ENCODE results near the gene PDE2A.
"Not testable (repeated sequence)": the region's sequence is repeated elsewhere in the genome, so short reads cannot be mapped to it uniquely, and the experiment has no call there.

PDE2A gene

GRCh38 chr11:72576661-72577060, 97.6 kb downstream of the PDE2A start:
- DNase-seq (ENCODE audit: low read depth), result no peak

- DNase-seq (ENCODE audit: low read depth), result no peak
Observed at GRCh38 chr11:72576243-72576595, 98.0 kb downstream of the PDE2A start.

- no peak for DNase-seq (ENCODE audit: low read depth)
Observed at GRCh38 chr11:72575533-72576242, 98.5 kb downstream of the PDE2A start.

DNA sequence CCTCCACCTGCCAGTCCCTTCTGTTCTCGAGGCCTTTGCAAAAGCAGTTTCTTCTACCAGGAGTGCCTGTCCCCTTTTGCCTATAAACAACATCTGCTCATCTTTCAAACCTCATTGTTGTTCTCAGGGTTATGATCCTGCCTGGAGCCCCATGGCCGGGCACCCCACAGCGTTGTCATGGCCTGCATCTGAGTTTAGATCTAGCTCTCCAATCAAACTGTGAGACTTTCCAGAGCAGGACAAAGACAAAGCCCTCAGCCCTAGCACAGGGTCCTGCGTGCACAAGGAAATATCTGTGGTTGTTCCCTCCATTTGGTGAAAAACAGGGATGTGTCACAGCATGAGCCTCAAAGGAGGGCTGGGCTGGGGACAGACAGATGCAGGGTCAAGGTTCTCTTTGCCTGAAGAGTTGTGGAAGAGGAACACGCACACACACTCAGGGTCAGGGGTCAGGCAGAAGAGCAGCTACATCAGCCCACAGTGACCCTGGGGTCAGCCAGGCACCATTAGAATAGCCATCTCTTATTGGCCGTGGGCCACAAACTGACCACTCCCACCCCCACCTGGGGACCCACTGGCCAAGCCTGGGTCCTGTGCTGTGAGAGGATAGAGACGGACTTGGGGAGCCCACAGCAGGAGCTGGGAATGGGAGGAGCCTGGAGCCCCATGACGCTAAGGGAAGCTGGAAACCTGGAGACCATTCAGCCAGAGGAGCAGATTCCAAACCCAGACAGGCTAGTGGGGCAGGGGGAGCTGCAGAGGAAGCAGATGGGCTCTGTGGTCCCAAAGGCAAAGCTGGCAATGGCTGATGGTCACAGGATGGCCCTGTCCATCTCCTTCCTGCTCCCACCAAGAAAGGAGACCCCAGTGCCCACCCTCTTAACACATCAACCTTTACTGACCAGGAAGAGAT, 99.4 kb downstream of the PDE2A start:
- DNase-seq (ENCODE audit: low read depth), result no peak

GRCh38 chr11:72573855-72574445, 100.3 kb downstream of the PDE2A start:
- DNase-seq (ENCODE audit: low read depth), result no peak

GRCh38 chr11:72573072-72573854, 101.0 kb downstream of the PDE2A start:
- DNase-seq (ENCODE audit: low read depth), result no peak

DNA sequence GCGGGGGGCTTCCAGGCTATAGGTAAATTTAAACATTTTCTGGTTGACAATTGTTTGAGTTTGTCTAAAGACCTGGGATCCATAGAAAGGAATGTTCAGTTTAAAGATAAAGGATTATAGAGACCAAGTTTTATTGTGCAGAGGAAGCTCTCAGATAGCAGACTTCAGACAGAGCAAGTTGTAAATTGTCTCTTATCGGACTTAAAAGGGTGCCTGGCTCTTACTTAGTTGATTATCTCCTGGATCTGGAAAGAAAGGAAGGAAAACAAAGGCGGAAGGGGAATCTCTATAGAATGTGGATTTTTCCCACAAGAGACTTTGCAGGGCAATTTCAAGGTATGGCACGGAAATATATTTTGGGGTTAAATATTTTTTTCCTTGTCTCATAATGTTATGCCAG, 101.7 kb downstream of the PDE2A start:
- DNase-seq (ENCODE audit: low read depth), result not testable (repeated sequence)

DNA sequence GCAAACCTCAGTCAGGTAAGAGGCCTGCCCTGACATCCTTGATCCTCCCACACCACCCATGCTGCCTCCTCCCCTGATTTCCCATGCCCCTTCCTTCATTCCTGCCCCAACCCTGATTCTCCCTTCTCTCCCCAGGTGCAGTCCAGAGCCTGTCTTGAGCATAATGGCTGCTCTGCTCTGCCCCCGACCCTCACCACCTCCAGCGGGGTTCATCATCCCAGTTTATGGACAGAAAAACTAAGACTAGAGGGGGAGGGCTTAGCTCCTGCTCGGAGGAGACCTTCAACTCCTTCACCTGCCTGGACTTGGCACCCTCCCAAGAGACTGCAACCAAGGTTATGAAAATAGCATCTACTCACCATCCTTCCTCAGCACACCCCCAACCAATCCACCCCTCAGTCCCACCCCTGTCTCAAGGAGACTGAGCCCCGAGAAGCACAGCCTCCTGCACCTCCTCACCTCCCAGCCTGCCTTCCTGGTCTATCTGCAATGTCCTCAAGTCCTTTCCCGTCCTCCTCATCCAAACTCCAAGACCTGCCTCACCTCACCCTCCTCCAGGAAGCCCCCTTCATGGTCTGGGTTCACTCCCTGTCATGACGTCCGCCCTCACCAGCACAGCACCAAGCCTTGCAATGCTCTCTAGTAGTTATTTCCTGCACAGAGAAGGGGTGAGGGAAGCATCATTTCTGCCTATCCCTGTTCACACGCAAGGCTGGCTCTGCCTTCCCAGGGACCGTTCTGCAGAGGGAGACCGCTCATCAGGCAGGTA, 103.1 kb downstream of the PDE2A start:
- no peak for DNase-seq (ENCODE audit: low read depth)

- no peak for DNase-seq (ENCODE audit: low read depth)
Observed at GRCh38 chr11:72569966-72570892, 104.0 kb downstream of the PDE2A start.

- DNase-seq (ENCODE audit: low read depth), result no peak
Observed at GRCh38 chr11:72568861-72569260, 105.4 kb downstream of the PDE2A start.

GRCh38 chr11:72562431-72562830, 111.8 kb downstream of the PDE2A start:
- DNase-seq (ENCODE audit: low read depth), result no peak

GRCh38 chr11:72561856-72562255, 112.4 kb downstream of the PDE2A start:
- no peak for DNase-seq (ENCODE audit: low read depth)

DNA sequence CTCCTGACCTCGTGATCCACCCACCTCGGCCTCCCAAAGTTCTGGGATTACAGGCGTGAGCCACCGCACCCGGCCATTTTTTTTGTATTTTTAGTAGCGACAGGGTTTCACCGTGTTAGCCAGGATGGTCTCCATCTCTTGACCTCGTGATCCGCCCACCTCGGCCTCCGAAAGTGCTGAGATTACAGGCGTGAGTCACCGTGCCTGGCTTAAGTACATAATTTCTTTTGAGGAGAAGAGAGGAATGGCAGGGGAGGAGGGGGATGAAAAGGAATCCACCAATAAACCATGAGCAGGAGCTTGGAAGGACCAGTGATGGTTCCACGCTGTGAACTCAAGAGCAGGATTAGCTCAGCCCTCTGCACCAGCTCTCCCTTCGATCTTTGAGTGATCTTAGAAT, 113.4 kb downstream of the PDE2A start:
- DNase-seq (ENCODE audit: low read depth), result not testable (repeated sequence)

- no peak for DNase-seq (ENCODE audit: low read depth)
Observed at GRCh38 chr11:72556433-72556832, 117.8 kb downstream of the PDE2A start.

GRCh38 chr11:72555014-72555522, 119.2 kb downstream of the PDE2A start:
- not testable (repeated sequence) for DNase-seq (ENCODE audit: low read depth)

DNA sequence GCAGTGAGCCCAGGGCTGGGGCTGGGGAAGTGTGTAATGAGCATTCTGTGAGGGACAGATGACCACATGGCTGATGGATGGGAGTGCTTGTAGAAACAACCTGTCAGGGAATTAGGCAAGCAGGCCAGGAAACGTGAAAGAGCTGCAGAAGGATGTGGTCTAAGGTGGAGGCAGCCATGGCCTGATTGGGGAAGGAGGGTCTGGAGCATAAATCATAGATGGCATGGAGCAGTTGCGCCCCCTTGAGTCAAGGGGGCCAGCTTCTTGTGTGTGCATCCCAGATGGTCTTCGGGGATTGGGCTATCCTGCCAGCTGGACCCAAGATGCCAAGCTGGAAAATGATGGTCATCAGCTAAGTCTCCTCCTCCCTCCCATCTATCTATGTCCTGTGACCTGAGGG, 120.5 kb downstream of the PDE2A start:
- no peak for DNase-seq (ENCODE audit: low read depth)

DNA sequence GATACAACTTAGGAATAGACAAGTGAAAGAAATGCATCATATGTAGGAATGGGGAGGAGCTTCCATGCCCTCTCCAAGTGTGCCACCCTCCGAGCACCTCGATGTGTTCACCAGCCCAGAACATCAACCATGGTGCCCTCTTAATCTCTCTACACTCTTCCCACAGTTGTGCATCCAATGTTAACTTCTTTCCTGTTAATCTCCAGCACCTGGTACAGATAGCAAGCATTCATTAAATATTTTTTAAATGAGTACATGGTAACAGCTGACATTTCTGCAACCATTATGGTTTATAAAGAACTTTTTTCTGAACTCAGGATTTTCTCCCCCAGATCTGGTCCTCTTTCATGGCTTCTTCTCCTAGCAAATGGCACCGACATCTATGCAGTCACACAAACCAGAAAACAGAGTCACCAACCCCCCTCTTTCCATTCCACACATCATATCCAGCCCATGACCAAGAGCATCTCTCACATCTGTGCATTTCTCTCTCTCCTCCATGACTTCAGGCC, 121.8 kb downstream of the PDE2A start:
- DNase-seq (ENCODE audit: low read depth), result no peak

GRCh38 chr11:72551571-72551970, 122.7 kb downstream of the PDE2A start:
- DNase-seq (ENCODE audit: low read depth), result no peak

DNA sequence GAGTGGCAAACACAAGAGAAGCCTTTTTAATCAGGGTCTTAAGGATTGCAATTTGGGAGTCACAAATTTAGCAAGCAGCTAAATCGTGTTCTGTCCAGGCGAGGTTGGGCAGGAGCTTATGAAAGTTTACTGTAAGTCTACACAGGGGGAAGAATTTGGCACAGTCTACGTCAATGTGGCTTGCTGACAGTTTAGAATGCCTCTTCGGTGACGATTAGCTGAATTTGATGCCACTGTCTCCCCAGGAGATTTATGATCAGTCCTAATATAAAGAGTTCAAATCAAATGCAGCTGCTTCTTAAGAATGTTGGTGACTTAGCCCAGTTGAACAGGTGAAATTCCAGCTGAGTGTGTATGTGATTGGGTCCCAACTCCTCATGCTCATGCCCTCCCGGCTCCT, 125.8 kb downstream of the PDE2A start:
- DNase-seq (ENCODE audit: low read depth), result no peak

GRCh38 chr11:72546866-72547265, 127.4 kb downstream of the PDE2A start:
- no peak for DNase-seq (ENCODE audit: low read depth)
